ENCODE data around the gene CLDN6. TPM values are rescaled to one million over a fixed set of nuclear protein-coding genes. Genes with fewer than 3 reads are reported as not detected.

The CLDN6 gene
- total and polyA plus RNA-seq, 9 of the 15 experiments (the other 6 are each of a cell fraction or from before 2014, with no cell fraction given) = 0.22 to 0.75 (median 0.38) TPM; not detected in 3

GRCh38 chr16:3003582-3004270 lies 14.3 kb downstream of the CLDN6 start (continued):
- TF ChIP-seq CCNT2 (IDR thresholded peaks at IDR 0.05; ENCODE audit: borderline replicate concordance, extremely low read depth, insufficient read length, low read depth, low read length) (peak; percentile 59), XRCC4 (IDR thresholded peaks at IDR 0.05; ENCODE audit: extremely low read depth, insufficient read depth, insufficient read length) (no peak), SFPQ (IDR thresholded peaks at IDR 0.05; ENCODE audit: low read depth, low read length) (no peak), RB1 (IDR thresholded peaks at IDR 0.05; ENCODE audit: low read depth) (peak; percentile 81), NR2C1 (IDR thresholded peaks at IDR 0.05) (no peak), NR2C1 (tag; IDR thresholded peaks at IDR 0.05) (no peak), PREB (CRISPR knock-in tag; IDR thresholded peaks at IDR 0.05) (no peak), SMARCA5 (IDR thresholded peaks at IDR 0.05) (no peak), ZNF583 (CRISPR knock-in tag; IDR thresholded peaks at IDR 0.05) (no peak), ZNF592 (IDR thresholded peaks at IDR 0.05) (no peak), ZNF444 (CRISPR knock-in tag; IDR thresholded peaks at IDR 0.05) (no peak), NR4A1 (CRISPR knock-in tag; IDR thresholded peaks at IDR 0.05) (no peak), NR4A1 (tag; IDR thresholded peaks at IDR 0.05) (no peak), EZH2 (IDR thresholded peaks at IDR 0.05; ENCODE audit: borderline replicate concordance, low read depth, low read length) (no peak), ARID1B (IDR thresholded peaks at IDR 0.05) (no peak)
- TF ChIP-seq, protein P1, sequence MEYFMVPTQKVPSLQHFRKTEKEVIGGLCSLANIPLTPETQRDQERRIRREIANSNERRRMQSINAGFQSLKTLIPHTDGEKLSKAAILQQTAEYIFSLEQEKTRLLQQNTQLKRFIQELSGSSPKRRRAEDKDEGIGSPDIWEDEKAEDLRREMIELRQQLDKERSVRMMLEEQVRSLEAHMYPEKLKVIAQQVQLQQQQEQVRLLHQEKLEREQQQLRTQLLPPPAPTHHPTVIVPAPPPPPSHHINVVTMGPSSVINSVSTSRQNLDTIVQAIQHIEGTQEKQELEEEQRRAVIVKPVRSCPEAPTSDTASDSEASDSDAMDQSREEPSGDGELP (CRISPR knock-in tag; IDR thresholded peaks at IDR 0.05; ENCODE audit: borderline replicate concordance) = peak; percentile 96
- TF ChIP-seq, protein P2, sequence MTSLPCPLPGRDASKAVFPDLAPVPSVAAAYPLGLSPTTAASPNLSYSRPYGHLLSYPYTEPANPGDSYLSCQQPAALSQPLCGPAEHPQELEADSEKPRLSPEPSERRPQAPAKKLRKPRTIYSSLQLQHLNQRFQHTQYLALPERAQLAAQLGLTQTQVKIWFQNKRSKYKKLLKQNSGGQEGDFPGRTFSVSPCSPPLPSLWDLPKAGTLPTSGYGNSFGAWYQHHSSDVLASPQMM (CRISPR knock-in tag; IDR thresholded peaks at IDR 0.05) = no peak
- TF ChIP-seq, protein P3, sequence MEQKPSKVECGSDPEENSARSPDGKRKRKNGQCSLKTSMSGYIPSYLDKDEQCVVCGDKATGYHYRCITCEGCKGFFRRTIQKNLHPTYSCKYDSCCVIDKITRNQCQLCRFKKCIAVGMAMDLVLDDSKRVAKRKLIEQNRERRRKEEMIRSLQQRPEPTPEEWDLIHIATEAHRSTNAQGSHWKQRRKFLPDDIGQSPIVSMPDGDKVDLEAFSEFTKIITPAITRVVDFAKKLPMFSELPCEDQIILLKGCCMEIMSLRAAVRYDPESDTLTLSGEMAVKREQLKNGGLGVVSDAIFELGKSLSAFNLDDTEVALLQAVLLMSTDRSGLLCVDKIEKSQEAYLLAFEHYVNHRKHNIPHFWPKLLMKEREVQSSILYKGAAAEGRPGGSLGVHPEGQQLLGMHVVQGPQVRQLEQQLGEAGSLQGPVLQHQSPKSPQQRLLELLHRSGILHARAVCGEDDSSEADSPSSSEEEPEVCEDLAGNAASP (IDR thresholded peaks at IDR 0.05) = no peak

Measured in K562 (cell line).